WTC11 (cell line): ENCODE results near the gene ASCL3. TPM values are rescaled to one million over a fixed set of nuclear protein-coding genes. Genes with fewer than 3 reads are reported as not detected.
"Not testable (repeated sequence)": the region's sequence is repeated elsewhere in the genome, so short reads cannot be mapped to it uniquely, and the experiment has no call there.

Experiments used
- ATAC-seq: fragments of 200-7000 bp; cut with Tn5 transposase; 2 replicates; pipeline ENCODE4 v1.10.0; 2021; ENCODE audit warnings: mild to moderate bottlenecking, moderate library complexity
- CTCF ChIA-PET: fragments of 300-600 bp; sonication (Branson Sonifier 250); formaldehyde crosslinking; loops from one replicate; lab custom pipeline; 2021; ENCODE audit warnings: antibody characterized with exemption; lab: Charles Lee
- POLR2A ChIA-PET: fragments of 350-600 bp; sonication (Branson Sonifier 250); formaldehyde crosslinking; loops from one replicate; lab custom pipeline; 2021; ENCODE audit warnings: antibody characterized with exemption; lab: Charles Lee
- DNase-seq: peaks from one replicate; pipeline ENCODE4 v3.0.0; 2021; ENCODE audit warnings: low spot score
- H3K27ac Mint-ChIP-seq: 2 replicates; pipeline ENCODE4 v1.8.0; 2021; ENCODE audit warnings: mixed read lengths
- H3K27me3 Mint-ChIP-seq: 2 replicates; pipeline ENCODE4 v1.8.0; 2021; ENCODE audit warnings: low read depth, mild to moderate bottlenecking, moderate library complexity, mixed read lengths
- H3K36me3 Mint-ChIP-seq: 2 replicates; pipeline ENCODE4 v1.8.0; 2021; ENCODE audit warnings: mixed read lengths
- H3K4me1 Mint-ChIP-seq: 2 replicates; pipeline ENCODE4 v1.8.0; 2022; ENCODE audit warnings: mixed read lengths
- H3K4me3 Mint-ChIP-seq: 2 replicates; pipeline ENCODE4 v1.8.0; 2021; ENCODE audit warnings: mild to moderate bottlenecking, moderate library complexity, mixed read lengths
- H3K9me3 Mint-ChIP-seq: 2 replicates; pipeline ENCODE4 v1.8.0; 2021; ENCODE audit warnings: mixed read lengths
- CBFB ChIP-seq: sonication (generic); formaldehyde crosslinking; IDR thresholded peaks from 2 replicates; pipeline ENCODE4 v1.8.1; 2022; ENCODE audit warnings: mild to moderate bottlenecking, low read depth, missing genetic modification reagents
- FOXJ3 ChIP-seq: sonication (generic); formaldehyde crosslinking; IDR thresholded peaks from 2 replicates; pipeline ENCODE4 v1.9.0; 2021; ENCODE audit warnings: missing genetic modification reagents, mild to moderate bottlenecking, borderline replicate concordance
- FOXP1 ChIP-seq: sonication (generic); formaldehyde crosslinking; IDR thresholded peaks from 2 replicates; pipeline ENCODE4 v1.8.0; 2022; ENCODE audit warnings: missing genetic modification reagents, mild to moderate bottlenecking, moderate library complexity, borderline replicate concordance
- GABPB1 ChIP-seq: sonication (generic); formaldehyde crosslinking; IDR thresholded peaks from 2 replicates; pipeline ENCODE4 v1.8.1; 2023; ENCODE audit warnings: mild to moderate bottlenecking, missing genetic modification reagents
- GTF2I ChIP-seq: fragments of 250-450 bp; sonication (Bioruptor Pico); conservative IDR thresholded peaks from 2 replicates; pipeline ENCODE4 v1.4.0; 2021; ENCODE audit warnings: mild to moderate bottlenecking
- JAZF1 ChIP-seq: fragments of 250-450 bp; sonication (Bioruptor Pico); IDR thresholded peaks from 2 replicates; pipeline ENCODE4 v1.9.0; 2021; ENCODE audit warnings: moderate library complexity, mild to moderate bottlenecking, inconsistent platforms
- JUN ChIP-seq: sonication (generic); formaldehyde crosslinking; IDR thresholded peaks from 2 replicates; pipeline ENCODE4 v1.8.0; 2023; ENCODE audit warnings: mild to moderate bottlenecking, missing genetic modification reagents
- MLX ChIP-seq: sonication (generic); formaldehyde crosslinking; IDR thresholded peaks from 2 replicates; pipeline ENCODE4 v1.8.1; 2023; ENCODE audit warnings: mild to moderate bottlenecking, missing genetic modification reagents, moderate library complexity
- NFE2L1 ChIP-seq: sonication (generic); formaldehyde crosslinking; IDR thresholded peaks from 2 replicates; pipeline ENCODE4 v1.8.1; 2023; ENCODE audit warnings: missing genetic modification reagents
- OVOL2 ChIP-seq: fragments of 250-450 bp; sonication (Bioruptor Pico); IDR thresholded peaks from 2 replicates; pipeline ENCODE4 v1.9.0; 2021; ENCODE audit warnings: mild to moderate bottlenecking, borderline replicate concordance
- RELA ChIP-seq: sonication (generic); formaldehyde crosslinking; IDR thresholded peaks from 2 replicates; pipeline ENCODE4 v1.8.1; 2022; ENCODE audit warnings: missing genetic modification reagents, mild to moderate bottlenecking, borderline replicate concordance
- RORB ChIP-seq: fragments of 250-450 bp; sonication (Bioruptor Pico); IDR thresholded peaks from 2 replicates; pipeline ENCODE4 v1.9.0; 2021; ENCODE audit warnings: mild to moderate bottlenecking
- SMAD4 ChIP-seq: sonication (generic); formaldehyde crosslinking; IDR thresholded peaks from 2 replicates; pipeline ENCODE4 v1.8.0; 2022; ENCODE audit warnings: mild to moderate bottlenecking, missing genetic modification reagents
- SOX15 ChIP-seq: fragments of 250-450 bp; sonication (Bioruptor Pico); IDR thresholded peaks from 2 replicates; pipeline ENCODE4 v1.9.0; 2021; ENCODE audit warnings: mild to moderate bottlenecking
- TEAD4 ChIP-seq: sonication (generic); formaldehyde crosslinking; IDR thresholded peaks from 2 replicates; pipeline ENCODE4 v1.8.0; 2022; ENCODE audit warnings: mild to moderate bottlenecking, missing genetic modification reagents
- ZBTB43 ChIP-seq: sonication (generic); formaldehyde crosslinking; IDR thresholded peaks from 2 replicates; pipeline ENCODE4 v1.8.1; 2023; ENCODE audit warnings: mild to moderate bottlenecking, missing genetic modification reagents
- ZNF121 ChIP-seq: sonication (generic); formaldehyde crosslinking; IDR thresholded peaks from 2 replicates; pipeline ENCODE4 v1.8.0; 2023; ENCODE audit warnings: missing genetic modification reagents
- ZNF281 ChIP-seq: sonication (generic); formaldehyde crosslinking; IDR thresholded peaks from 2 replicates; pipeline ENCODE4 v1.8.0; 2023; ENCODE audit warnings: mild to moderate bottlenecking, missing genetic modification reagents
- ZNF425 ChIP-seq: fragments of 250-450 bp; sonication (Bioruptor Pico); conservative IDR thresholded peaks from 2 replicates; pipeline ENCODE4 v1.9.0; 2021; ENCODE audit warnings: mild to moderate bottlenecking
- ZNF671 ChIP-seq: fragments of 250-450 bp; sonication (Bioruptor Pico); IDR thresholded peaks from 2 replicates; pipeline ENCODE4 v1.8.0; 2021; ENCODE audit warnings: mild to moderate bottlenecking
- total RNA-seq: library from RNA; stranded (reverse); gene quantifications from 3 replicates; pipeline ENCODE4 v1.2.3, GENCODE V29; 2021

The ASCL3 gene
- total RNA-seq, 1 experiment from 2014 or later = not detected

- Mint-ChIP-seq H3K4me3 (no peak overlapping the region), H3K27me3 (peaks cover 31% of the 10 kb centered on the region), H3K9me3 (peaks cover 11% of the 10 kb centered on the region), H3K4me1 (peaks cover 9% of the 10 kb centered on the region; the same call in 1 of the 2 replicates), H3K27ac (no peak overlapping the region), H3K36me3 (peaks cover 8% of the 10 kb centered on the region)
- DNase-seq (no peak), ATAC-seq (no peak)
- TF ChIP-seq FOXP1 (CRISPR knock-in tag) = no peak
- no peak for TF ChIP-seq TEAD4 (CRISPR knock-in tag)
- no peak for TF ChIP-seq SOX15 (CRISPR knock-in tag)
- no peak for TF ChIP-seq ZNF121 (CRISPR knock-in tag)
- TF ChIP-seq OVOL2 (CRISPR knock-in tag) = no peak
- TF ChIP-seq FOXJ3 (CRISPR knock-in tag) = no peak
- no peak for TF ChIP-seq JUN (CRISPR knock-in tag)
- no peak for TF ChIP-seq RORB (CRISPR knock-in tag)
- no peak for TF ChIP-seq ZBTB43 (CRISPR knock-in tag)
- TF ChIP-seq ZNF281 = no peak
- no peak for TF ChIP-seq RELA
- no peak for TF ChIP-seq SMAD4 (CRISPR knock-in tag)
- no peak for TF ChIP-seq ZNF671
- no peak for TF ChIP-seq MLX (CRISPR knock-in tag)
- ChIA-PET CTCF (no interaction called here), POLR2A (no interaction called here)
Observed at GRCh38 chr11:8905528-8906165, 37.2 kb downstream of the ASCL3 start.

- no peak for TF ChIP-seq NFE2L1
- TF ChIP-seq ZNF425 = no peak
- TF ChIP-seq JAZF1 (CRISPR knock-in tag) = no peak
- TF ChIP-seq GABPB1 (CRISPR knock-in tag) = no peak
- no peak for TF ChIP-seq CBFB
- no peak for TF ChIP-seq RORB (CRISPR knock-in tag)
- TF ChIP-seq SMAD4 (CRISPR knock-in tag) = no peak
- TF ChIP-seq ZNF671 = no peak
- TF ChIP-seq GTF2I = no peak
- TF ChIP-seq JUN (CRISPR knock-in tag) = no peak
- TF ChIP-seq FOXJ3 (CRISPR knock-in tag) = no peak
- TF ChIP-seq, all 79 proteins: peak for 0
- peaks cover 3% of the 10 kb centered on the region; the same call in 1 of the 2 replicates for H3K27me3 Mint-ChIP-seq
- ChIA-PET CTCF (no interaction called here), POLR2A (no interaction called here)
- H3K36me3 Mint-ChIP-seq = peaks cover 18% of the 10 kb centered on the region
- DNase-seq (no peak), ATAC-seq (no peak)
- H3K4me3 Mint-ChIP-seq = no peak overlapping the region
- H3K27ac Mint-ChIP-seq = no peak overlapping the region
- peaks cover 29% of the 10 kb centered on the region for H3K9me3 Mint-ChIP-seq
- no peaks in the 10 kb centered on the region for H3K4me1 Mint-ChIP-seq
Observed at GRCh38 chr11:8899119-8899753, 43.6 kb downstream of the ASCL3 start.

GRCh38 chr11:8891185-8891584, 51.6 kb downstream of the ASCL3 start:
- POLR2A ChIA-PET, H3K4me1 Mint-ChIP-seq, H3K4me3 Mint-ChIP-seq, ATAC-seq, DNase-seq, CTCF ChIA-PET, H3K27ac Mint-ChIP-seq: not testable (repeated sequence)
- Mint-ChIP-seq H3K27me3 (peaks cover 16% of the 10 kb centered on the region), H3K36me3 (peaks cover 18% of the 10 kb centered on the region), H3K9me3 (peaks cover 45% of the 10 kb centered on the region)
